LNCaP clone FGC (cell line): ENCODE data around the gene CRELD1.
"Not testable (repeated sequence)": the region's sequence is repeated elsewhere in the genome, so short reads cannot be mapped to it uniquely, and the experiment has no call there.

Experiments used
- DNase-seq: peaks from one replicate; pipeline ENCODE4 v3.0.0-alpha.2; 2011; ENCODE audit warnings: low read depth
- H3K4me3 ChIP-seq: 2 replicates; pipeline ENCODE4 v1.5.1; 2011; ENCODE audit warnings: mild to moderate bottlenecking, low read depth, low read length, control low read depth
- TF ChIP-seq, protein P1 (sequence below): IDR thresholded peaks from 2 replicates; pipeline ENCODE4 v1.5.1; 2012; ENCODE audit warnings: mild to moderate bottlenecking; ENCODE audit not compliant: control insufficient read depth, insufficient read depth; ENCODE audit errors: extremely low read depth

CRELD1 gene

DNA sequence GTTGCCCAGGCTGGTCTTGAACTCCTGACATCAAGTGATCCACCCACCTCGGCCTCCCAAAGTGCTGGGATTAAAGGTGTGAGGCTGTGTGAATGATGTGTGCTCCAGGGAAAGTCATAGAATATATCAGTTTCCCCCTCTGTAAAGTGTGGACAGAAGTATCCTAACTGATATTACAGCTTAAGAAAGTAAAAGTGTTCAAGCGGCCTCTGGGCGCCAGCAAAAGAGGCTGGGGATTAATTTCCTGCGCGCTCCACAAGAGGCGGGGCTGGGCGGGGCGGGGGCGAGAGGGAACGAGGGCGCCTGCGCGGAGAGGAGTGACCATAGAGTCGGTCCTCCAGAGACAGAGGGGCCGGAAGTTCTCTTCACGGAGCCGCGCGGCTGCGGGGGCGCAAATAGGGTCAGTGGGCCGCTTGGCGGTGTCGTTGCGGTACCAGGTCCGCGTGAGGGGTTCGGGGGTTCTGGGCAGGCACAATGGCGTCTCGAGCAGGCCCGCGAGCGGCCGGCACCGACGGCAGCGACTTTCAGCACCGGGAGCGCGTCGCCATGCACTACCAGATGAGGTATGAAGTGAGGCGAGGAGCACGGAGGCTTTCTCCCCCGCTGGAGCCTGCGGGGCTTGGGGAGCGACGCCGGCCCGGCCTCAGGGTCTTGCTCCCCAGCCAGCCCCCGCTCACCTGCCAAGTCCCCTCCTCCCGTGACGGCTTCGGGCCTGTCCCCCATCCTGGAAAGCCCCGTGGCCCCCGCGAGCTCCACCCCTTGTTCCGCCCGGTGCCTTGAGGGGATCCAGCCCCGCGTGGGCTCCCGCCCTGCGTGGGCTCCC, 43.2 kb upstream of the CRELD1 start, which contains the start of gene JAGN1:
TSS of gene JAGN1 (plus strand) at position 362 of the 823 bp plus-strand sequence. CDS start at position 475, 113 bp downstream.
- DNase-seq, result no peak
- TF ChIP-seq, protein P1, sequence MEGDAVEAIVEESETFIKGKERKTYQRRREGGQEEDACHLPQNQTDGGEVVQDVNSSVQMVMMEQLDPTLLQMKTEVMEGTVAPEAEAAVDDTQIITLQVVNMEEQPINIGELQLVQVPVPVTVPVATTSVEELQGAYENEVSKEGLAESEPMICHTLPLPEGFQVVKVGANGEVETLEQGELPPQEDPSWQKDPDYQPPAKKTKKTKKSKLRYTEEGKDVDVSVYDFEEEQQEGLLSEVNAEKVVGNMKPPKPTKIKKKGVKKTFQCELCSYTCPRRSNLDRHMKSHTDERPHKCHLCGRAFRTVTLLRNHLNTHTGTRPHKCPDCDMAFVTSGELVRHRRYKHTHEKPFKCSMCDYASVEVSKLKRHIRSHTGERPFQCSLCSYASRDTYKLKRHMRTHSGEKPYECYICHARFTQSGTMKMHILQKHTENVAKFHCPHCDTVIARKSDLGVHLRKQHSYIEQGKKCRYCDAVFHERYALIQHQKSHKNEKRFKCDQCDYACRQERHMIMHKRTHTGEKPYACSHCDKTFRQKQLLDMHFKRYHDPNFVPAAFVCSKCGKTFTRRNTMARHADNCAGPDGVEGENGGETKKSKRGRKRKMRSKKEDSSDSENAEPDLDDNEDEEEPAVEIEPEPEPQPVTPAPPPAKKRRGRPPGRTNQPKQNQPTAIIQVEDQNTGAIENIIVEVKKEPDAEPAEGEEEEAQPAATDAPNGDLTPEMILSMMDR, result no peak; the same call in 1 of the 2 replicates
- H3K4me3 ChIP-seq, result peak within 1 kb of the TSS; percentile 84

DNA sequence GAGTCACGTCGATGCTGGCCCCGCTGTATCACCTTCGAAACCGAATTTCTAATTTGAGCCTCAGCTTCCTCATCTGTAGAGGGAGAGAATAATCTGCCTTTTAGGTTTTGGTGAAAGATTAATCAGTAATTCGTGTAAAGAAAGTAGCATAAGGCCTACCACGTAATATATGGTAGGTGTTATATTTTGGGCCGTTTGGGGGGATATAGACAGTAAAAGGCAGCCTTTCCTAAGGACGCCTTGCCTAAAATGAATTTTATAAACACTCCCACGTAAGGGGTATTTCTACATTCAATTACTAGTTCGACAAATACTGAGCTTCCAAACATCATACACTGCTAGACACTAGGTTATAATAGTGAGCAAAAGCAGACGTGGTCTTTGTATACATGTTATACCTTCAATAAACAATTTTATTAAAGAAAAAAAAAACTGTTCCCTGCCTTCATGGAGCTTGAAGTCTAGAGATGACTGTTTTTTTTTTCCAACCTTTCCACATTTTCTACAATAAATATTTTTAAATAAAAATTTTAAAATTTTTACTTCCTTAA, 42.5 kb upstream of the CRELD1 start:
- peak overlapping the region; percentile 84 for H3K4me3 ChIP-seq
- no peak for DNase-seq
- TF ChIP-seq, protein P1, result no peak

DNA sequence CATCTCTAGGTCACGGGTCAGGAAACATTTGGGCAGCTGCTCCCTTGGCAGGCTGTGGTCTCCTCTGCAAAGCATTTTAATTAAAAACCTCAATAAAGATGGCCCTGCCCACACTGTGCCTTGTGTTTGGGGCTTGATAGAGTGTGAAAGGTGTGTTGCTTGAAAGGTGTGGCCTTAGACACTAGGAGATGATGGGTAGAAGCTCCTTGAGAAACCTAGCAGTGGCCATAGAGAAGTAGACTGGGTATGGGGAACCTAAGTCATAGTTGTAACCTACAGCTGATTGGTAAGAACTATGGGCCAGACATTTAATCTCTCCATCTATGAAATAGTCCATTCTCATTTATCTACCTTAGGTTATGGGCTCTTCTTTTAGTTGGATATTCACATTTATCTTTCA, 39.9 kb upstream of the CRELD1 start:
- H3K4me3 ChIP-seq, result no peak overlapping the region
- TF ChIP-seq, protein P1, result no peak
- no peak for DNase-seq

GRCh38 chr3:9895715-9896114, 37.9 kb upstream of the CRELD1 start:
- DNase-seq, result not testable (repeated sequence)

DNA sequence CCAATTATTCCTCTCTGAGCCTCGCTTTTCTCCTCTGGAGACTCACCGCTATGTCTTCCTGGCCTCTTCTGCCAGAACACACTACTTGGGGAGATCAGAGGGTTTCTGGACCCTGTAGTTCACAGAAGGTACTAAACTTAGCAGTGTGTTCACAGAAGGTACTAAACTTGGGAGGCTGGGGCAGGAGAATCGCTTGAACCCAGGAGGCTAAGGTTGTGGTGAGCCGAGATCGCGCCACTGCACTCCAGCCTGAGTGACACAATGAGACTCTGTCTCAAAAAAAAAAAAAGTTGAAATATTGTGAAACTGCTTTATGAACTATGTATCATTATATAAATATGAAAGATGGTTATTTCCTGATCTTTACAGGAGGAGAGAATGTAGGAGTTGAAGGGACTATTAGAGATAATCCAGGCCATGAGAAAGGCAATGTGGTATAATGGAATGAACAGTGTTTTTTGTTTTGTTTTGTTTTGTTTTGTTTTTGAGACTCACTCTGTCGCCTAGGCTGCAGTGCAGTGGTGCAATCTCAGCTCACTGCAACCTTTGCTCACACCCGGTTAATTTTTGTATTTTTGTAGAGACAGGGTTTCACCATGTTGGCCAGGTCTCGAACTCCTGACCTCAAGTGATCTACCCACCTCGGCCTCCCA, 36.8 kb upstream of the CRELD1 start:
- not testable (repeated sequence) for DNase-seq, H3K4me3 ChIP-seq

More at GRCh38 chr3:9895715-9896114, 37.9 kb upstream of the CRELD1 start:
- not testable (repeated sequence) for H3K4me3 ChIP-seq

- DNase-seq, result peak; percentile 95
- TF ChIP-seq, protein P1, result no peak
- H3K4me3 ChIP-seq, result no peak overlapping the region
These were observed 35.9 kb upstream of the CRELD1 start for GRCh38 chr3:9897408-9898372.

DNA sequence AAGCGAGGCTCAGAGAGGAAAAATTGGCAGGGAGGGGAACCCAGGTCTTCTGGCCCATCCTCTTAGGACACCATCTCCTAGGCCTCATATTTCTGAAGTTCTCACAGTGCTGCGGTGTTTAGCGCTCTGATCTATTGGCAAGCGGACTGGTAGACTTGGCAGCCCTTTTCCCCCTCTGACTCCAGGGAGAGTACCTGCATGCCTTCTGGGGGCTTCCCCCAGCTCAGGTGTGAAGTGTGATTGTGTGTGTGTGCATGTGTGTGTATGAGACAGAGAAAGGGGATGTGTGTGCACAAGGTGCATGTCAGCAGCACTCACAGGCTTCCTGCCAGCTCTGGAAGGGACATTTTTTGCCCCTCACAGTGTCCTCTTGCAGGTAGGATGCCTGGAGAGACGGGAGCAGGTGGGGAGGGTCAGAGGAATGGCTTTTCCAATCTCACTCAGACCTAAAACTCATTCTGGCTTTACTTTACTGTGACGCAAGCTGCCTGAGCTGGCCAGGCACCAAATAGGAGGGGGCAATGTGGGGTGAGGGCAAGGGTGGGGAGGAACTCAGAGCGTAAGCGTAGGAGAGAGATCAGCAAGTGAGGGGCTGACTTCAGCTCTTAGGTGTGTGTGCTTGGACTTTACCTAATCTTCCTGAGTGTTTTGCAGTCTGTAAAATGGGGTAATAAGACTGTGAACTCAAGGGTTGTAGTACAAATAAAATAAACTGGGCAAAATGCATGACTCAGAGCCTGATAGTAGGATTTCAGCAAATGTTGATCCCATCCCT, 35.0 kb upstream of the CRELD1 start:
- TF ChIP-seq, protein P1, result no peak
- no peak overlapping the region for H3K4me3 ChIP-seq
- no peak for DNase-seq
